Measurements from ENCODE around the gene MYB.

The MYB gene

DNA sequence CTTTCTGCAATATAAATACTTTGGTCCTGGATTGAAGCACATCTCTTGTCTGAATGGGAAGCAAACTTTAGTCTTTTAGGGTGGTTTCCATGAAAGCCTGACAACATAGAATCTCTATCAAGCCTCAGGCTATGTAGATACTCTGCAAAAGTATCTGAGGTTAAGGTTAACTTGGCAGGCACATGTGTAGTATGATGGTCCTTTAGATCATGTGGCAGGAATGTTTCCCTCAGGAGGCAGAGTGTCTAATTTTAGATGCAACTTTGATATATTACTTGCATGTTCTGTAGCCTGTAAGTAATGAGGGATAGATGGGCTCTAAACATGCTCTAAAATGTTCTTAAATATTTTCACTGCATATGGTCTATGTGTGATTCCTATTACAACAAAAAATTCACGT lies 8.2 kb downstream of the MYB start:
- DNase-seq (ENCODE audit: low spot score) = no peak

DNA sequence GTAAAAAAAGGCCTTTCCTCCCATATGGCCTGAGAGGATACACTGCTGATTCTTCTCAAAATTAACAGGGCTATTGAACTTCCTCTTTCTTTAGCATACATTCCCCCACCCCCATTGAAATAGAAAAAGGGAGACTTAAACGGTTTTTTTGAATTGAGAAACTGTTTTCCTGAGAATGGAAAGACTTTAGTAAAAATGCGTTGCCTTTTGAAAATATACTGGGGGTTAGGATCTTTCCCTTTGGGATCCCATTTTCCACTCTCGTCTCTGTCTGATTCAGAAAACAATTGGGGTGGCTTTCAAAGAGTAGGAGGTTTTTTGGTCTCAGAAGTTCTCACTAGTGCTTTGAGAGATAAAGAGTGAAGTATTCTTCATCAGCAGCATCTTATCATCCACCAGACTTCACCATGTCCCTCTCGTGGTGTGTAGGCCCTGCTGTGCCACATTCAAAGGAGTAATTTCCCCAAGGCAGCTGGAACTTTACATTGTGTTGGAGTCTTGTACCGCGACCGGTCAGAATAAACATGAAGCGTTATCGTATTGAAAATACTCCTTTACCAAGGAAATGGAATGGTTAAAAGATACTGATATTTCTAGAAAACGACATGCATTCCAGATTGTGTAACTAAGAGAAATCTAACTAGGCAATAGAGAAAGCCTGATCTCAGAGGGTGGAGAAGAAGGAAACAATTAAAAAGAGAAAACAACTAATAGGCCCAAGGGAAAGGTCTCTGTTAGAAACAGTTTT lies 10.6 kb downstream of the MYB start:
- DNase-seq (ENCODE audit: low spot score) = peak; percentile 34

DNA sequence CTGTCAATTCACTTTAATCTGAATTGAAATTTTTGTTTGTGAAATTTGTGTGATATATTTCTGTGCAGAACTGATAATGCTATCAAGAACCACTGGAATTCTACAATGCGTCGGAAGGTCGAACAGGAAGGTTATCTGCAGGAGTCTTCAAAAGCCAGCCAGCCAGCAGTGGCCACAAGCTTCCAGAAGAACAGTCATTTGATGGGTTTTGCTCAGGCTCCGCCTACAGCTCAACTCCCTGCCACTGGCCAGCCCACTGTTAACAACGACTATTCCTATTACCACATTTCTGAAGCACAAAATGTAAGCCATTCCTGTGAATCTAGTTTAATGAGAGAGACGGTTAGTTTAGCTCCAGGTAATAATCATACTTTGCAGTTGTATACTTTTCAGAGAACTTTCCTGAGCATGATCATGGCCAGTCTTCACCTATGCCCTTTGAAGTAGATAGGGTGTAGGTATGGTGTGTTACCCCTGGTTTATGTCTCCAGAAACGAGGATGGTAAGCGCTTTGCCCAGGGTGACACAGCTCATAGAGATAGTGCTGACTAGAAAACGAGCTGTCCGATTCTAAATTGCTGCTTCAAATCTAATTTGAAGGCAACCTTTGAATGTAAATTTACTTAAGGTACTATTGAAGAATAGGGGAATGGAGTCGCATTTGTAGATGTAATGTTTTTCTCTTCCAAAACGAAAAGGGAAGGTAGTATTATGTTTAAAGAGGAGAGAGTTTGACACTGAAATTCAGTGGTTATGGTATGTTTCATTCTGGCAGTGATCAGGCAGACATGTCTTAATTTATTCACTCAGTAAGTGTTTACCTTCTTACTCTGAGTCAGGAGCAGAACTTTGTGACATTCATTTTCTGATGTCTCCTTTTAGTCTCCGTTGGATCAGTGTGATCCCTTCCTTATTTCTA lies 11.4 kb downstream of the MYB start:
- DNase-seq (ENCODE audit: low spot score) = no peak

DNA sequence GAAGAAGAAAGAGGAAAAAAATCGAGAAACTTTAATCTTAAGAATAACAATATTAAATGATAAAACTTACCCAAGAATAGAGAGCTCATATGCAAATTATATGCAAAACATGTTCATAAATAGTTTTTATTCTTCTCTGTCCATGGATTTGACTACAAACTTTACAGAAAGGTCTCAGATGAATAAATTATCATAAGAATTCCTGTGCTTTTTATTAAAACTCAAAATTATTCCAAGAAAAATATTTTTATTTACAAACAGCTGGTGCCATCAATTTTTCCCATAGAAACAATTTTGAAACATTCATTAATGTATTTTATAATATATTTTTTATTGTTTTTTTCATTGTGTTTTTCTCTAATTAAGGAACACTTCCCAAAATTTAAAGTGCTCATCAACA lies 12.1 kb downstream of the MYB start:
- DNase-seq (ENCODE audit: low spot score) = no peak

DNA sequence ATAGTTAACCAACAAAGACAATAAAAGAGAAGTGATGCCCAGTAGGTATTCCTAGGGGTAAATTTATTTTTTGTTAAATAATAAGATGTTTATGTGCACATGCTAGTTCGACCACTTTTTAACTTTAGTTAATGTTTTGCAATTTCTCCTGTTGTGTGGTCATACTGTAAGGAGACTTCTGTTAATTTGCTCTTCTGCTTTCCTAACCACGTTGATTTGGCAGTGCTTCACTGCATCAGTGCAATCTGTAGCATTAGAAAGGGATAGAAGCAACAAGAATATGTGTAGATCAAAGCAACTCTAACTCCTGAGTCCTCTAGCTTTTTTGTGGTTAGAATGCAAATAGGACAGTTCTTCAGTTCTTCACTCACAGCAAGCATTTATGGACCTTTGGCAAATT lies 13.9 kb downstream of the MYB start:
- no peak for DNase-seq (ENCODE audit: low spot score)

DNA sequence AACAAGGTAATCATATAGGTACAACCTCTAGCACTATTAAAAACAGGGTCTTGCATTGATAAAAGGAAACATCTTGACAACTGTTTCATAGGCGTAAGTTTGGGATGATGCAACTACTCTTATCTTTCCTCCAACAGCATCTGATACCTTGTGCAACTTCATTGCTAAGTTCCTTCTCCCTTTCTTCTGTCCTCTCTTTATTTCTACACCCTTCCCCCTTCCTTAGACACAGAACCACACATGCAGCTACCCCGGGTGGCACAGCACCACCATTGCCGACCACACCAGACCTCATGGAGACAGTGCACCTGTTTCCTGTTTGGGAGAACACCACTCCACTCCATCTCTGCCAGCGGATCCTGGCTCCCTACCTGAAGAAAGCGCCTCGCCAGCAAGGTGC lies 14.4 kb downstream of the MYB start:
- no peak for DNase-seq (ENCODE audit: low spot score)

DNA sequence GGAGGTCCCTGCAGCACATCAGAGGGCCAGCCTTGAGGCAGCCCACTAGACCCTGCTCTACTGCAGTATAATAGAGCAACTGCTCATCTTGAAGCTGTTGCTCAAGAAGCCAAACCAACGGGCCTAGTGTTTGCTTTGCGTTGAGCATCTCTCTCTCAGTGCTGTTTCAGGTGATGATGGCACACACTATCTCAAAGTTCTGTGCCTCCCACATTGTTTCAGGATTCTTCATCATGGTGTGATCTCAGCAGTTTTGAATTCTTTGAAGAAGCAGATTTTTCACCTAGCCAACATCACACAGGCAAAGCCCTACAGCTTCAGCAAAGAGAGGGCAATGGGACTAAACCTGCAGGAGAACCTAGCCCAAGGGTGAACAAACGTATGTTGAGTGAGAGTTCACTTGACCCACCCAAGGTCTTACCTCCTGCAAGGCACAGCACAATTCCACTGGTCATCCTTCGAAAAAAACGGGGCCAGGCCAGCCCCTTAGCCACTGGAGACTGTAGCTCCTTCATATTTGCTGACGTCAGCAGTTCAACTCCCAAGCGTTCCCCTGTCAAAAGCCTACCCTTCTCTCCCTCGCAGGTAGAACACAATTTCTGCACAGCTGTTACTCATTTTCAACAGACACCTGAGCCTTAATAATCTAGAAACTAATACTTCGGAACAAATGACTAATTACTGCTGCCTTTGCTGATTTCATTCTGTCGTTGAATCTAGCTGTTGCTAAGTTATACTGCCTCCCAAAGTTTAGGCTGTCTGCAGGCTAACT lies 15.8 kb downstream of the MYB start:
- no peak for DNase-seq (ENCODE audit: low spot score)

DNA sequence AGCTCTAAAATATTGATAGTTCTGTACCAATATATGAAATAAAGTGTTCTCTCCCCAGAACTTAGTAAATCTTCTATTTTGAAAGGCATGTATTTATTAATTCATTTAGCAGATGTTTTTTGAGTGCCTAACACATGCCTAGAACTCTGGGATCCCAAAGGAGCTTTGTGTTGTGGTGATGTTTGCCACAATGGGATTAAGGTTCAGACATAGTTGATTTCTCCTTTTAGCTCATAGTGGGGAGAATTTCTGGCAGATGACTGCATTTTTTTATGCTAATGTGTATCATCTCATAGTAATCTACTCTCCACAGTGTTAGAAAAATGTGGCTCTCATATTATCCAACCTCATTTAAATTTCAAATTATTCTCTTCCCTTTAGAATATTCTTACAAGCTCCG lies 21.7 kb downstream of the MYB start:
- DNase-seq (ENCODE audit: low spot score) = no peak

DNA sequence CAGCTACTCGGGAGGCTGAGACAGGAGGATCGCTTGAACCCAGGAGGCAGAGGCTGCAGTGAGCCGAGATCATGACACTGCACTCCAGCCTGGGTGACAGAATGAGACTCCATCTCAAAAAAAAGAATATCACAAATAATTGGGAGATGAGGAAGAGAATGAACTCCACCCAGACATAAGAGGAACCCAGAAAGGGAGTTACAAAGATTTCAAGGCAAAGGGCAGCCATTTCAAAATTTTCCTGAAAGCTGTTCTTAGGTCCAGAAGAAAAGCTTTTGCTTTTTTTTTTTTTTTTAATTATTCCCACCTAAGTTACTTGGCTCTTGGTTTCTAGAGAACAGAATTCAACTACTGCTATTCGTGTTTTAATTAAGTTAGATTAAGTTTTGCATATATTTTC lies 23.8 kb downstream of the MYB start:
- no peak for DNase-seq (ENCODE audit: low spot score)

DNA sequence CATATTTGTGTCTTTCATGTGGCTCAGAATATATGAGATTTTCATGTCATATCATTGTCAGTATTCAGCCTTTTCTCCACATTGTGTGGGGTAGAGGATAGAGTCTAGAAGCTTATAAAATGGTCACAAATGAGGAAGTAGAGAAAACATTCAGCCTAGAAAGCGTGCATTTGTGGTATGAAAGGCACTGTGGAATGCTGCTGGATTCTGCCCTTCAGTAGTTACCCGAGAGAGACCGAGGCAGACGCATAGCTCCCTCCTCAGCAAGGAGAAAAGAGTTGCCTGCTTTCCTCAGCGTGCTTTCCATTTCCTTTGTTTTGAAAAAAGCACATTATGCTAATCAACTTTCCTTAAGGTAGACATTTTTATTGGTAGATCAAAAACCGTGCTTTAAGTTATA lies 28.7 kb downstream of the MYB start:
- no peak for DNase-seq (ENCODE audit: low spot score)

DNA sequence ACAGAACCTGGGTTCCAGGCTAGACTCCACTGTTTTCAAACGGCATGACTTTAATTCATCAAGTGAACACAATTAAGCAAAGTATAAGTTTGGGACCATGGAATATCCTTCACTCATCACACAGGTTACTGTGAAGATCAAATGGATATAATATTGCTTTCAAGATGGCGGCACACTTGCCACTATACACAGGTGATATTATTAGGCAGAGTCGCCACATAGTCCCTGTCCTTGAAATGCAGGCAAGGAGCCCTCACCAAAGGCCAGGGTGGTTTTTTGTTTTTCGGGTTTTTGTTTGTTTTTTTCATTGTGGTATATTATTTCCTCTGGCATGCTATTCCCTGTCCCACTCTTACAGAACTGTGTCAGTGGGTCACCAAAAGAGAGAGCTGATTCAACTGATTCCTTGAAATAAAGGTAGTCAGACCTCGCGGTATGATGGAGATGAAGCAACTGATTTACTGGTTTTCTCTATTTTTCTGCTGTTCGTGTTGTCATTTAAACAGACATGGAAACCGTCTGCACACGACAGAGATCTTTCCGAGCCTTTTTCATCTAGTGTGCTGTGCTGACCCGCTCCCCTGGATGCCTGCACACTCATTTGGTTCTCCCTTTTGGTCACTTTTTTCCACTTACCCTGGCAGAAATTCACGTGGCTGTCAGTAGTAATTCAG lies 29.7 kb downstream of the MYB start:
- DNase-seq (ENCODE audit: low spot score) = no peak

DNA sequence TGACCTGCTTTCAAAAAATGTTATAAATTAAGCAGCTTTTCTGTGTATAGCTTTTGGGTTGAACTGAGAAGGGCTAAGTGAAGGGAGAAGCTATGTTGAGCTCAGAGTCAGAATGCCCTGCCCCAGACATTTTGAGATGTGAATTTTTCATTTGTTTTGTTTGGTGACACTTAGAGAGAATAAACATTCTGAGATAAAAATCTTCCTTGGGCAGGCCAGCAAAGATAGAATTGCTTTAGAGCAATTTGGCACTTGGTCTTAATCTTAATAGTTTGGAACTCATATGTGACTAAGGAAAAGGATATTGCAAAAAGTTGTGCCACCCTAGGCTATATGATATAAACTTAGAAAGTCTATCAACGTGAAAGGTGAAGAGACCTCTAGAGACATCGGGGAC lies 30.2 kb downstream of the MYB start:
- DNase-seq (ENCODE audit: low spot score) = no peak

DNA sequence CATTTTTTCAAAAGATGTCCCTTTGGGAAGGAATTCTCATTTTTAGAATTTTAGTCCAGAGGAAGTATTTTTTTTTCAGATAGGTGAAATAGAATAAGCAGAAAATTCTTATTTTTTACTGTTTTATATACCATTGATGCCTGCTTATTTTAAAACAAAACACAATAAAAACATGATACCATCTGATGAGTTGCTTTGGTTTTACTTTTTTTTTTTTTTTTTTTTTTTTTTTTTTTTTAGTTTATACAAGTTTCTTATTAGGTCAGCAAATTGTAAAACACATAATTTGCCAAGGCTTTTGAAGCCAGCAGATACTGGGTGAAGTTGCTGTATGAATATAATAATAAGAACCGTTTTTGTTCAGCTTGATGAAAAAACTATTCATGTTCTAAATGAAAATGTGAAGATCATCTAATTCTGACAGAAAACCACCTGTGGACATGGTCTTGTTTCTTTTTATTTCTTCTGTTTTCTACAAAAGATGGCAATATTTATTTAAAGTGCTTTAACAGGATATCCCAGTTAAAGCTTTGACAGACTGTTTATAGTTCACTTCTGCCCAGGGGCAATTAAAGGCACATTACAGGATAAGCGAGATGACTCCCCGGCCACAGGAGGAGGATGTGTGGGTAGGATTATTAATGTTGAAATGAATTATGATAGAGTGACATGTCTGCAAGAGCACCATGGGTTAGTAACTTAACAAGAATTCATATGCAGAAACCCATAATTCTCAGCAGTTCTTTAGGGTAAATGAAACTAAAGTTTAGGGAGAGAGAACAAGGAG lies 31.1 kb downstream of the MYB start:
- no peak for DNase-seq (ENCODE audit: low spot score)

DNA sequence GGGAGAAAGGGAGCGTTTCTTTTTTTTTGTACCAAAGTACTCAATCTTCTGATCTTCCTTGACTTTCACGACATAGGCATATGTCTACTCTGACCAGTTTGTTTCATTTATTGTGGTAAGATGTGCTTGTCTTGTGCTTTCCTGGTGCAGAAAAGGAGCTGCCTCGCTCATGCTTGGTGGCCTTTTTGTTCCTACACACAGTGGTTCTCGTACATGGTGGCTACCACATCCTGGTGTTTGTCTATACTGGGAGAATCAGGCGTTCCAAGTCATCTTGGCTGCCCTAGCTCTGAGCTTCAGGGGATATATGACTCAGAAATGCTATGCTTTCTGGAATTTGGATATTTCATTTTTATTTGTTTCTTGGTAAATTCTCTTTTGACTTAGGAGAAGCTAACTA lies 31.8 kb downstream of the MYB start:
- no peak for DNase-seq (ENCODE audit: low spot score)

DNA sequence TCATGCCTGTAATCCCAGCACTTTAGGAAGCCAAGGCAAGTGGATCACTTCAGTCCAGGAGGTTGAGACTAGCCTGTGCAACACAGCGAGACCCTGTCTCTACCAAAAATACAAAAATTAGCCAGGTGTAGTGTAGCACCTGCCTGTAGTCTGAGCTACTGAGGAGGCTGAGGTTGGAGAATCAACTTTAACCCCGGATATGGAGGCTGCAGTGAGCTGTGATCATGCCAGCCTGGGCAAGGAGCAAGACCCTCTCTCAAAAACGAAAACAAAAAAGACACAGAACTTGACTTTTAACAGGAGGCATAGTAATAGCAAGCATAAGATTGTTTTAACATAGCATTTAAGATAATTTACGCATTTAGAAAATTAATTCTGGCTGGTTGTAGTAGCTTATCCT lies 32.5 kb downstream of the MYB start:
- no peak for DNase-seq (ENCODE audit: low spot score)

DNA sequence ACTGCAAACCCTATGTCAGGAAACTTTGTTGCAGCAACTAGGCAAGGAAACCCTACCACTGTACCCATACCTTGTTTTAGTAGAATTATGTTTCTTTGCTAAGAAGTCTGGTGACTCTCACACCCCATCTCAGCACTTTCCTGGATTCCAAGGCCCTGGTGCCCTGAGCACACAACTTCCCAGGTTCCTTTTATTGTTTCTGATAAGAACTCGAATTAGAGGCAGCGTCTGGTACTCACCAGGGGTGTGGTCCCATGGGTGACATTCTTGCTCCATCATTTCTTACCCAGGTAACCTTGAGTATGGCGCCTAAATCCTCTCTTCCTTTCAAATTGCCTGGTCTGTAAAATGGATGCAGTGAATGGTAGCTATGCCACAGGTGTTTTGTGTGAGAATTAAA lies 34.1 kb downstream of the MYB start:
- no peak for DNase-seq (ENCODE audit: low spot score)

DNA sequence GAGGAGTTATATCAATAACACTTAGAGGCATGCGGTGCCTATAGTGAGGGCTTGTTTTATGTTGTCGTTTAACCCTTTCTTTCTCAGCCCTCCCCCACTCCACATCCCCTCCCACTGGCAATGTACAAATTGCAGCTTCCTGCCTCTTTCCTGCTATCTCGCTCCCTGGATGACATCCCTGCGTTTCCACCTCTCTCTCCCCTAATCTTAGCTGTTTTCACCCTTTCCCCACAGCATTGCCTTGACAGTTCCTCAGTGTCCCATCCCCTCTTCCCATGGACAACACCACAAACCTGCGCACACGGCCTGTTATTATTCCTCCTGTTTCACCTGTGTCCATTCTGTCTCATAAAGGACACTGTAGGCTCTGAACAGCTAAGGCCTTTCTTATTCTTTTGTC lies 34.5 kb downstream of the MYB start:
- DNase-seq (ENCODE audit: low spot score) = no peak

DNA sequence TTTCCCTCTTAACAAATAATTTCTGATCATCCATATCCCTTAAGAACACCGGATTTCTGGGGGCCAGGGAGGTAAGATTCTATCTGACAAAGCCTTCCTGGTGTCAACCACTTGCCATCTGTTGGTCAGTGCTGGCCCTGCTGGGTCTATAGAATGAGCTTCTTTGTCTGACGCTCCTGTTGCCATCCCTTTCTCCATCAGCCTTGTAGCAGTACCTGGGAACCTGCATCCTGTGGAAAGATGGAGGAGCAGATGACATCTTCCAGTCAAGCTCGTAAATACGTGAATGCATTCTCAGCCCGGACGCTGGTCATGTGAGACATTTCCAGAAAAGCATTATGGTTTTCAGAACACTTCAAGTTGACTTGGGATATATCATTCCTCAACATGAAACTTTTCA lies 36.6 kb downstream of the MYB start:
- DNase-seq (ENCODE audit: low spot score) = no peak

DNA sequence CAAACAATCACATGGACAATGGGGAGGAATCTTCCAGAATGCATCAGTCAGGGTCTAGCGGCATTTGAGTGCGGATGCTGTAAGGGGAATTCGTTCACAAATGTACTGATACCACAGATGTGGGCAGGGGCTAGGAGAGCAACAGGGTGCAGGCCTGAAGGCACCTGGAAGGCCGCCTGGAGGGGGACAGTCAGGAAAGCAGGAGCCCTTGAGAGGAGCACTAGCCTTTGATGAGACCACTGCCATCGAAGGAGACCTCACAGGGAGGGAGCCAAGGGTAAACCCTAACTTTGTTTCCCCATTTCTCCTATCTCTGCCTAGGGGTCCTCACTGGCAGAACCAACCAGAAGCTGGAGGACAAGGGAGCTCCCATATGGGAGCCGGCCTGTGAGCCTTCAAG lies 38.2 kb downstream of the MYB start:
- DNase-seq (ENCODE audit: low spot score) = no peak

DNA sequence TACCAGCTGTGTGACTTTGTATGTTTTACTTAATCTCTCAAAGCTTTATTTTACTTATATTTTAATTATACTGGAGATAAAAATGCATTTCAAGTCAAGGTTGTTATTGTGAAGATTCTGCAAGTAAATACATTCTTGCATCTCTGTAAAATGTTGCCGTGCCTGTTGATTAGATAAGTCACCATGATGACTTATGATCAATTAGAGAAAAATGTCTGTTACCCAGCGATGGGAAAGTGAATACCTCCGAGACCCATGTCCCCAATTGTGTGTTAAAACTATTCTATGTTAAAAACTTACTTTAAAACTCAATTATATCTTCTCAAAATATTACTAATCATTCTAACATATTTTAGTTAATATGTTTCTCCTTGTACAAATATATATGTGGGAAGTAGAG lies 39.9 kb downstream of the MYB start:
- no peak for DNase-seq (ENCODE audit: low spot score)

DNA sequence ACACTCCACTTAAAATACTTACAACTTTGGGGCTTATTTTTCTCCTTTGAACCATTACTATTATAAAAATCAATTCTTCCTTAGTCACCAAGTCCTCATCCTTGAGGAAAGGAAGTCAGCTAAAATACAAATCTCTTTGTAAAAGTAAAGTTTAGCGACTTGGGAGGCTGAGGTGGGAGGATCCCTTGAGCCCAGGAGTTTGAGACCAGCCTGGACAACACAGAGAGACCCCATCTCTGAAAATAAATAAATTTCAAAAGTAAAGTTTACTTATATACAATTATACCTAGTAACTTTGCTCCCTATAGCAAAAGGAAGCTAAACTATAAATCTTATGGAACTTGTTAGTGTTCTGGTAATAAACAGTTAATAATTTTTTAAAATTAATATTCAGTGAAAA lies 40.4 kb downstream of the MYB start:
- no peak for DNase-seq (ENCODE audit: low spot score)

All from NAMALWA (cell line).